Prostate gland (tissue), 2 donors: ENCODE data around the gene FAM78A. TPM values are rescaled to one million over a fixed set of nuclear protein-coding genes. Genes with fewer than 3 reads are reported as not detected.
"Not testable (repeated sequence)": the region's sequence is repeated elsewhere in the genome, so short reads cannot be mapped to it uniquely, and the experiment has no call there.

Experiments
- DNase-seq: peaks from one replicate; pipeline ENCODE4 v3.0.0-alpha.2; 2019; ENCODE audit warnings: low spot score
- H3K27ac ChIP-seq, 2 donors: fragments of 200-600 bp; sonication (generic); 2 replicates each; pipeline ENCODE4 v1.5.1; 2017 to 2019
- H3K27me3 ChIP-seq: fragments of 200-600 bp; sonication (generic); replicated peaks from 2 replicates; pipeline ENCODE4 v1.5.1; 2019; ENCODE audit not compliant: insufficient read depth
- H3K36me3 ChIP-seq, 2 donors: fragments of 200-600 bp; sonication (generic); 1 replicate in 1 of 2; 2 replicates in 1 of 2; pipeline versions ENCODE4 v1.5.1 to v1.8.1; 2017 to 2019
- H3K4me1 ChIP-seq: fragments of 200-600 bp; sonication (generic); replicated peaks from 2 replicates; pipeline ENCODE4 v1.5.1; 2019
- H3K4me3 ChIP-seq, 2 donors: fragments of 200-600 bp; sonication (generic); 2 replicates each; pipeline ENCODE4 v1.5.1; 2017 to 2019
- H3K9me3 ChIP-seq: fragments of 200-600 bp; sonication (generic); 2 replicates; pipeline ENCODE4 v1.5.1; 2017
- CTCF ChIP-seq, 4 experiments: fragments of 200-600 bp in 2 of 4; fragments of 450-650 bp in 2 of 4; sonication (generic) in 2 of 4; IDR thresholded peaks; 1 replicate in 3 of 4; 2 replicates in 1 of 4; pipeline ENCODE4 v1.5.1; 2016 to 2019; ENCODE audit warnings: antibody characterized with exemption in 4 of 4, mild to moderate bottlenecking in 2 of 4, moderate library complexity in 2 of 4
- POLR2A ChIP-seq: fragments of 450-650 bp; IDR thresholded peaks from one replicate; pipeline ENCODE4 v1.6.1; 2016; ENCODE audit warnings: antibody characterized with exemption, mild to moderate bottlenecking
- POLR2AphosphoS5 ChIP-seq: sonication (generic); formaldehyde crosslinking; IDR thresholded peaks from one replicate; pipeline ENCODE4 v1.6.1; 2017; ENCODE audit warnings: antibody characterized with exemption
- WGBS: methylation state at CpG from one replicate; pipeline ENCODE4 v1.1.5; 2018; 5-methylcytosine and 5-hydroxymethylcytosine counted together
- intact Hi-C: fragments of 100-400 bp; cut with DNase I; formaldehyde crosslinking; loops from one replicate; pipeline ENCODE4 v1.14.2; 2022
- total RNA-seq, 2 donors: library from RNA; depleted of rRNA; stranded (reverse); fragments of >200 nt; gene quantifications; one replicate each; pipeline ENCODE4 v1.1.0, GENCODE V29; 2016

FAM78A gene
- total RNA-seq, 2 donors from 2014 or later: 0.73 to 16.4 TPM

GRCh38 chr9:131216806-131217205 lies 59.5 kb downstream of the FAM78A start:
- no peak for DNase-seq
- H3K27me3 ChIP-seq: no peaks in the 10 kb centered on the region
- 66% methylated on average over 4 of the region's 4 CpGs for WGBS
- H3K36me3 ChIP-seq: no peaks in the 10 kb centered on the region
- no peak for TF ChIP-seq POLR2A
- no peak for TF ChIP-seq POLR2AphosphoS5
- TF ChIP-seq CTCF (IDR thresholded peaks at IDR 0.05): no peak
- no peaks in the 10 kb centered on the region for H3K4me1 ChIP-seq
- intact Hi-C loops: no loop called here
- H3K9me3 ChIP-seq: no peaks in the 10 kb centered on the region
- H3K4me3 ChIP-seq: no peak overlapping the region
- no peak overlapping the region for H3K27ac ChIP-seq

- Histone ChIP-seq H3K36me3 (no peaks in the 10 kb centered on the region), H3K4me1 (no peaks in the 10 kb centered on the region), H3K27me3 (no peaks in the 10 kb centered on the region), H3K27ac (no peak overlapping the region), H3K4me3 (no peak overlapping the region), H3K9me3 (no peaks in the 10 kb centered on the region)
- 47% methylated on average over 4 of the region's 4 CpGs for WGBS
- TF ChIP-seq POLR2AphosphoS5: no peak
- TF ChIP-seq CTCF (IDR thresholded peaks at IDR 0.05): no peak
- TF ChIP-seq POLR2A: no peak
- intact Hi-C loops: no loop called here
- DNase-seq: no peak
These were observed 61.4 kb downstream of the FAM78A start for GRCh38 chr9:131214876-131215275.

GRCh38 chr9:131214286-131214856 lies 61.9 kb downstream of the FAM78A start:
- intact Hi-C loops: no loop called here
- TF ChIP-seq POLR2A (no peak), POLR2AphosphoS5 (no peak), CTCF (IDR thresholded peaks at IDR 0.05) (no peak)
- Histone ChIP-seq H3K9me3 (no peaks in the 10 kb centered on the region), H3K4me3 (no peak overlapping the region), H3K4me1 (no peaks in the 10 kb centered on the region), H3K27ac (no peak overlapping the region), H3K27me3 (no peaks in the 10 kb centered on the region), H3K36me3 (no peaks in the 10 kb centered on the region)
- no peak for DNase-seq
- 48% methylated on average over 7 of the region's 7 CpGs for WGBS

GRCh38 chr9:131211920-131212319 lies 64.4 kb downstream of the FAM78A start:
- H3K4me3 ChIP-seq, DNase-seq, H3K27me3 ChIP-seq, H3K9me3 ChIP-seq, H3K27ac ChIP-seq, intact Hi-C loops, H3K36me3 ChIP-seq, H3K4me1 ChIP-seq: not testable (repeated sequence)
- WGBS: 93% methylated on average over 4 of the region's 4 CpGs

Other genes starting within 250 kb of the FAM78A start
- 10 to 100 TPM in 1 of 2 donors, 1 to 10 TPM in 1; 3.6 to 18.4 TPM for gene AIF1L, start 180.0 kb downstream of the FAM78A start, total RNA-seq
- gene NUP214, start 150.9 kb downstream of the FAM78A start, total RNA-seq: 100 to 1,000 TPM in 1 of 2 donors, 10 to 100 TPM in 1; 43.9 to 115 TPM
- gene PLPP7, start 13.2 kb upstream of the FAM78A start, total RNA-seq: 10 to 100 TPM in 1 of 2 donors, 1 to 10 TPM in 1; 2.0 to 32.5 TPM
- 100 to 1,000 TPM in 1 of 2 donors, 10 to 100 TPM in 1; 94.7 to 197 TPM for gene PRRC2B, start 117.6 kb upstream of the FAM78A start, total RNA-seq
- gene POMT1, start 226.4 kb upstream of the FAM78A start, total RNA-seq: 10 to 100 TPM; 36.5 to 59.5 TPM